ENCODE data around the gene COL4A2. TPM values are rescaled to one million over a fixed set of nuclear protein-coding genes. Genes with fewer than 3 reads are reported as not detected.

Gene COL4A2
- total RNA-seq, 6 experiments from 2014 or later = 8.4 to 65.8 (median 42.5) TPM

DNA sequence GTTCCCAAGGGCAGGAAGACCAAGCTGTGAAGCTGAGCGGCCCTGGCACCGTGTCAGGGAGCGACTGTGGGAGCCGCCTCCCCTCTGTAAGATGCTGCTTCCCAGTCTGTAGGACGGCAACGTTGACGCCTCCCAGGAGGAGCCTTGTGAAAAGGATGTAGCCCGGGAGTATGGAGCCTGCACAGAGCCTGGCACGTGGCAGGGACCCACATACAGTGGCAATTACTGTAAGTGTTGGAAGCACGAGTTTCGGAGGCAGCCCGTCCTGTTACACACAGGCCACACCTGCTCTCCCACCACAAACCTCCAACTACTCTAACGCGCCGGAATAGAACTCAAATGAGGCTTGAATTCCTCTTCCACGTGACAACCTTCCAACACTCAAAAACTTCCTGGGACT lies 247.9 kb downstream of the COL4A2 start:
- Histone ChIP-seq H3K4me3 (no peak overlapping the region), H3K27me3 (no peaks in the 10 kb centered on the region), H3K4me1 (peaks cover 0 to 58% (median 11%) of the 10 kb centered on the region in 4 donors), H3K27ac (peak overlapping the region in 2 of 3 donors; percentile 0 to 59), H3K36me3 (peaks cover 0 to 3% (median 0%) of the 10 kb centered on the region in 4 donors), H3K9me3 (no peaks in the 10 kb centered on the region)
- DNase-seq (no peak), ATAC-seq (peak in 1 of 4 donors; percentile 1)
- no peak for TF ChIP-seq POLR2A (IDR thresholded peaks at IDR 0.05)
- no peak for TF ChIP-seq CTCF (IDR thresholded peaks at IDR 0.05)
- 40% methylated on average over 2 of the region's 16 CpGs for WGBS (ENCODE audit: insufficient coverage, low coverage, low lambda C conversion rate, missing lambda C conversion rate)
- intact Hi-C loops (cut with DNase I) = no loop called here

- Histone ChIP-seq H3K4me1 (peaks cover 0 to 59% (median 11%) of the 10 kb centered on the region in 4 donors), H3K36me3 (peaks cover 0 to 3% (median 0%) of the 10 kb centered on the region in 4 donors), H3K9me3 (no peaks in the 10 kb centered on the region), H3K4me3 (no peak overlapping the region), H3K27ac (peak overlapping the region in 2 of 3 donors; percentile 59 to 60), H3K27me3 (no peaks in the 10 kb centered on the region)
- intact Hi-C loops (cut with DNase I) = no loop called here
- WGBS (ENCODE audit: insufficient coverage, low coverage, low lambda C conversion rate, missing lambda C conversion rate) = 60% methylated on average over 9 of the region's 16 CpGs
- TF ChIP-seq POLR2A (IDR thresholded peaks at IDR 0.05) = no peak
- TF ChIP-seq CTCF (IDR thresholded peaks at IDR 0.05) = no peak
- peak; percentile 72 to 80 (median 74) for ATAC-seq
- DNase-seq = peak; percentile 40 to 66 (median 56)
Measured at GRCh38 chr13:110555601-110556223, 248.6 kb downstream of the COL4A2 start.

GRCh38 chr13:110556224-110556606 lies 249.1 kb downstream of the COL4A2 start:
- Histone ChIP-seq H3K9me3 (no peaks in the 10 kb centered on the region), H3K36me3 (peaks cover 0 to 3% (median 0%) of the 10 kb centered on the region in 4 donors), H3K4me1 (peaks cover 0 to 57% (median 11%) of the 10 kb centered on the region in 4 donors), H3K4me3 (no peak overlapping the region), H3K27ac (peak overlapping the region in 2 of 3 donors; percentile 59 to 60), H3K27me3 (no peaks in the 10 kb centered on the region)
- 86% methylated on average over 1 of the region's 1 CpG for WGBS (ENCODE audit: insufficient coverage, low coverage, low lambda C conversion rate, missing lambda C conversion rate)
- DNase-seq = no peak
- TF ChIP-seq POLR2A (IDR thresholded peaks at IDR 0.05) (no peak), CTCF (IDR thresholded peaks at IDR 0.05) (no peak)
- no peak for ATAC-seq
- intact Hi-C loops (cut with DNase I) = no loop called here

- Histone ChIP-seq H3K27ac (no peak overlapping the region), H3K4me1 (peaks cover 0 to 55% (median 11%) of the 10 kb centered on the region in 4 donors), H3K36me3 (peaks cover 0 to 3% (median 0%) of the 10 kb centered on the region in 4 donors), H3K4me3 (no peak overlapping the region), H3K27me3 (no peaks in the 10 kb centered on the region), H3K9me3 (no peaks in the 10 kb centered on the region)
- intact Hi-C loops (cut with DNase I) = no loop called here
- no peak for ATAC-seq
- TF ChIP-seq POLR2A (IDR thresholded peaks at IDR 0.05) (no peak), CTCF (IDR thresholded peaks at IDR 0.05) (no peak)
- WGBS (ENCODE audit: insufficient coverage, low coverage, low lambda C conversion rate, missing lambda C conversion rate) = 76% methylated on average over 4 of the region's 5 CpGs
- DNase-seq = no peak
Measured at GRCh38 chr13:110557082-110557481, 250.0 kb downstream of the COL4A2 start.

All from right lobe of liver (tissue), 6 donors.